SK-N-MC (cell line): Measurements from ENCODE around the gene DDX39B.
"Not testable (repeated sequence)": the region's sequence is repeated elsewhere in the genome, so short reads cannot be mapped to it uniquely, and the experiment has no call there.

Experiments
- EZH2 ChIP-seq: fragments of 200-600 bp; sonication (generic); IDR thresholded peaks from one replicate; pipeline ENCODE4 v1.6.1; 2017; ENCODE audit warnings: antibody characterized with exemption
- POLR2AphosphoS5 ChIP-seq: IDR thresholded peaks from 2 replicates; pipeline ENCODE4 v1.6.1; 2012; ENCODE audit warnings: mild to moderate bottlenecking, low read depth, low read length, borderline replicate concordance

GRCh38 chr6:31590691-31591090 lies 48.9 kb upstream of the DDX39B start:
- not testable (repeated sequence) for TF ChIP-seq POLR2AphosphoS5, EZH2
